ENCODE measurements around the gene PRAMEF7. TPM values are rescaled to one million over a fixed set of nuclear protein-coding genes. Genes with fewer than 3 reads are reported as not detected.
"Not testable (repeated sequence)": the region's sequence is repeated elsewhere in the genome, so short reads cannot be mapped to it uniquely, and the experiment has no call there.

Gene PRAMEF7
- total RNA-seq, result not detected

DNA sequence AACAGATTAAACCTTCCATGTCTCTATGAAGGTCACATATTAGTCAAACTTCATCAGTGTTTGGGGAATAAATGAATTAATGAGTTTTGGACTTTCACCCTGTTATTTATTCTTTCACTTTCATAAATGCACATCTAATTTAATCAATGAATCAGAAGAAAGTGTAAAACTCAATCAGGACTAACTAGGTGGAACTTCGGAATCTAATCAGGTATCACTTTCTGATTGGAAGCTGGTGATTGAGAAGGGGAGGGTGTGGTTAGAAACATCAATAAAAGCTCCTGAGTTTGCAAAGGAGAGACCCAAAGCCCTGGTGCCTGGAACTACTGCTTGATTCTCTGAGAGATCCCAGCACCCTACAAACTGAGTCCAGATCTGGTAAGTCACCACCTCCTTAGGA lies at the start of gene PRAMEF7:
PRAMEF7 (plus strand) TSS at position 301 of the 400 bp plus-strand sequence. CDS start 1,083 bp downstream, outside the sequence.
- no CpG with 5 or more reads among the region's 1 CpG for WGBS, 2 donors
- H3K36me3 ChIP-seq (replicated peaks in 1 of 2; ENCODE audit: insufficient read depth in 1 of 2, low read depth in 2 of 2); DNase-seq; H3K9me3 ChIP-seq; H3K4me3 ChIP-seq; H3K27ac ChIP-seq; H3K27me3 ChIP-seq; ATAC-seq; H3K4me1 ChIP-seq; intact Hi-C loops (cut with DNase I): not testable (repeated sequence)

DNA sequence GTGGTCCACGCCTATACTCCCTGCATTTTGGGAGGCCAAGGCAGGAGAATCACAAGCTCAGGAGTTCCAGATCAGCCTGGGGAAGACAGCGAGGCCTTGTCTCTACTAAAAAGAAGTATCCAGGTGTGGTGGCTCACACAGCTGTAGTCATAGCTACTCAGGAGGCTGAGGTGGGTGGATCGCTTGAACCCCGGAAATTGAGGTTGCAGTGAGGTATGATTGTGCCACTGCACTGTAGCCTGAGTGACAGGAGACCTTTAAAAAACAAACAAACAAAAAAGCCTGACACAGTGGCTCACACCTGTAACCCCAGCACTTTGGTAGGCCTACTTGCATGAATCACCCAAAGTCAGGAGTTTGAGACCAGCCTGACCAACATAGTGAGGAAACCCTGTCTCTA lies 38.0 kb upstream of the PRAMEF7 start:
- ATAC-seq; intact Hi-C loops (cut with DNase I); H3K27me3 ChIP-seq; H3K9me3 ChIP-seq; H3K4me3 ChIP-seq; H3K27ac ChIP-seq; H3K4me1 ChIP-seq; H3K36me3 ChIP-seq (replicated peaks in 1 of 2; ENCODE audit: insufficient read depth in 1 of 2, low read depth in 2 of 2); DNase-seq: not testable (repeated sequence)
- 69% methylated on average over 4 of the region's 4 CpGs; no CpG with 5 or more reads in 1 of the 2 donors for WGBS, 2 donors

DNA sequence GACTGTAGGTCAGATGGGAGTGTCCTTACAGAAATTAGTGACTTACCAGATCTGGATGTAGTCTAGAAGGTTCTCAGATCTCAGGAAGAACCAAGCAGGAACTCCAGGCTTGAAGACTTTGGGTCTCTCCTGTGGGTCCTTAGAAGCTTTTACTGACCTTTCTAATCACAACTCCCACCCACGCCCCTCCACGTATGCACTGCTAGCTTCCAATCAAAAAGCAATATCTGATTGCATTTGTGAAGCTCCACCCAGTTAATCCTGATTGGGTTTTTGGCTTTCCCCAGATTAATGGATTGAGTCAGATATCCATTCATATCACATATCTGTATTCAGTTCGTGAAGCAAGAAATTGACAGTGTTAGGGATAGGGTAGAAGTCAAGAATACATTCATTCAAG lies 30.3 kb upstream of the PRAMEF7 start, which contains the start of gene PRAMEF4:
PRAMEF4 (minus strand) TSS at position 101 of the 400 bp plus-strand sequence. CDS start 2,807 bp downstream, outside the sequence.
- H3K9me3 ChIP-seq; H3K36me3 ChIP-seq (replicated peaks in 1 of 2; ENCODE audit: insufficient read depth in 1 of 2, low read depth in 2 of 2); DNase-seq; H3K4me1 ChIP-seq; ATAC-seq; H3K27me3 ChIP-seq; H3K27ac ChIP-seq; intact Hi-C loops (cut with DNase I); H3K4me3 ChIP-seq: not testable (repeated sequence)
- WGBS, 2 donors, result 47 to 50% methylated on average over 2 to 3 of the region's 3 CpGs

DNA sequence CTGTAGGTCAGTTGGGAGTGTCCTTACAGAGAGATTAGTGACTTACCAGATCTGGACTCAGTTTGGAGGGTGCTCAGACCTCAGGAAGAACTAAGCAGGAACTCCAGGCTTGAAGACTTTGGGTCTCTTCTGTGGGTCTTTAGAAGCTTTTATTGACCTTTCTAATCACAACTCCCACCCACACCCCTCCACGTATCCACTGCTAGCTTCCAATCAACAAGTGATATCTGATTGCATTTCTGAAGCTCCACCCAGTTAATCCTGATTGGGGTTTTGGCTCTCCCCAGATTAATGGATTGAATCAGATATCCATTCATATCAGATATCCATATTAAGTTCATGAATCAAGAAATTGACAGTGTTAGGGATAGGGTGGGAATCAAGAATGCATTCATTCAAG lies 18.2 kb upstream of the PRAMEF7 start, which contains the start of gene PRAMEF10:
PRAMEF10 (minus strand) TSS at position 101 of the 400 bp plus-strand sequence. CDS start 2,423 bp downstream, outside the sequence.
- H3K27ac ChIP-seq; H3K36me3 ChIP-seq (replicated peaks in 1 of 2; ENCODE audit: insufficient read depth in 1 of 2, low read depth in 2 of 2); H3K9me3 ChIP-seq; ATAC-seq; H3K27me3 ChIP-seq; H3K4me1 ChIP-seq; DNase-seq; intact Hi-C loops (cut with DNase I); H3K4me3 ChIP-seq: not testable (repeated sequence)
- WGBS, 2 donors, result 50% methylated on average over 1 of the region's 1 CpG; no CpG with 5 or more reads in 1 of the 2 donors

DNA sequence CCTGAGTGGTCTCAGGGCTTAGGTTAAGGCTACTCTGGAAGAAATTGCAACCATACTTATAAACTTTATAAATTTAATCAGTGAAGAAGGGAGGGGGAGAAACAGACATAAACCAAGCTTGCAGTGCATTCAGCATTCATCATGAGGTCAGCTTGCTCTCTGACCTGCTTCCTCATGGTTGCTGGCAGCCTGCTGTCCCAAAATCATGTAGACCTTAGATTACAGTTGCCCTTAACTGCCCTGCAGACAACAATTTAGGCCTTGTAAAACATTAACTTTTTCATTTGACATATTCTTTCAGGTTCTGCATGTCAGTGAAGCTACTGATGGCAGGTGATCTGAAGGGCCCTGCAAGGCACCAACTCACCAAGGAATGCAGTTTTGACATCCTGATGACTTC lies 17.2 kb upstream of the PRAMEF7 start:
- ATAC-seq; H3K36me3 ChIP-seq (replicated peaks in 1 of 2; ENCODE audit: insufficient read depth in 1 of 2, low read depth in 2 of 2); H3K9me3 ChIP-seq; intact Hi-C loops (cut with DNase I); H3K27ac ChIP-seq; H3K4me3 ChIP-seq; H3K4me1 ChIP-seq; DNase-seq; H3K27me3 ChIP-seq: not testable (repeated sequence)

DNA sequence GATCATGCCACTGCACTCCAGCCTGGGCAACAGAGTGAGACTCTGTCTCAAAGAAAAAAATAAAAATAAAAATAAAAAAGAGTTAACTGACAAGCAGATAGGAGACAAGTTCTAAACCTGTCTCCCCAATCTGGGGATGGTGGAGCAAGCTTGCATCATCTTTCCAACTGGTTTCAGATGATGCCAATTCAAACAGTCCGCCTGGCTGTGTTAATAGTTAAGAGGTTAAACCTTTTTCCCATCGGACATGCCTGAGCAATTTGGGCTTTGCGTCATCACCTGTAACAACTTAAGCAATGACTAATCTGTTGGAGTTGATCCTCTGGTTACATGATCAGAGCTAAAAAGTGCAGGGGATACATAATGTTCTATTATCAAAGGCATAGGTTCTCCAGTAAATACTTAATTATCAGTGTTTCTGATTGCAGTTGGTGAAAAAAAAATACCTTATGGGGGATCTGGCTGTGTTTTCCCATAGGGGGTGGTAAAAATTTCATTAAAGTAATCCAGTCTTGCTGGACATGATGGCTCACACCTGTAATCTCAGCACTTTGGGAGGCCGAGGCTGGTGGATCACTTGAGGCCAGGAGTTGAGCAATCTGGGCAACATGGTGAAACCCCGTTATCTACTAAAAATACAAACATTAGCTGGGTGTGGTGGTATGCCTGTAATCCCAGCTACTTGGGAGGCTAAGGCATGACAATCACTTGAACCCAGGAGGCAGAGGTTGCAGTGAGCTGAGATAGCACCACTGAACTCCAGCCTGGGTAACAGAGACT lies 12.4 kb upstream of the PRAMEF7 start:
- intact Hi-C loops (cut with DNase I); DNase-seq; H3K36me3 ChIP-seq (replicated peaks in 1 of 2; ENCODE audit: insufficient read depth in 1 of 2, low read depth in 2 of 2); H3K9me3 ChIP-seq; H3K4me3 ChIP-seq; H3K27me3 ChIP-seq; H3K4me1 ChIP-seq; H3K27ac ChIP-seq; ATAC-seq: not testable (repeated sequence)
- 80% methylated on average over 1 of the region's 5 CpGs; no CpG with 5 or more reads in 1 of the 2 donors for WGBS, 2 donors

DNA sequence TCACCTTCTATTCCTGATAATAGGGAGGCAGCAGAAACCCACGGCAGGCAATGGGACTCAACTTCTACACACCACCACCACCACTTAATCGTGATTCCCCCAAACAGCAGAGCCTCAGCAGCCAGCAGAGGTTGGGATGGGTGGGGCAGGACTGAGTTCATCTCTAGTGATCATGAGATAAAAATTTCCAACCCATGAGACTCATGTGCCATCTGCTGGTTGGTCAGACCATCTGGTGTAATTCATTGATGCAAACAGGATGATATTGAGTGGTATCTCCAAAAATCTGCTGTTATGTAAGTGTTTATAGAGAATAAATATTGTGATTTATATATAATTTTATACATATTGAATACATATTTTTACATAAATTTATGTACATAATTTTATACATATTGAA lies 5.3 kb downstream of the PRAMEF7 start:
- ATAC-seq; intact Hi-C loops (cut with DNase I); DNase-seq; H3K4me1 ChIP-seq; H3K27ac ChIP-seq; H3K27me3 ChIP-seq; H3K9me3 ChIP-seq; H3K36me3 ChIP-seq (replicated peaks in 1 of 2; ENCODE audit: insufficient read depth in 1 of 2, low read depth in 2 of 2); H3K4me3 ChIP-seq: not testable (repeated sequence)
- 48 to 55% methylated on average over 2 of the region's 2 CpGs for WGBS, 2 donors

DNA sequence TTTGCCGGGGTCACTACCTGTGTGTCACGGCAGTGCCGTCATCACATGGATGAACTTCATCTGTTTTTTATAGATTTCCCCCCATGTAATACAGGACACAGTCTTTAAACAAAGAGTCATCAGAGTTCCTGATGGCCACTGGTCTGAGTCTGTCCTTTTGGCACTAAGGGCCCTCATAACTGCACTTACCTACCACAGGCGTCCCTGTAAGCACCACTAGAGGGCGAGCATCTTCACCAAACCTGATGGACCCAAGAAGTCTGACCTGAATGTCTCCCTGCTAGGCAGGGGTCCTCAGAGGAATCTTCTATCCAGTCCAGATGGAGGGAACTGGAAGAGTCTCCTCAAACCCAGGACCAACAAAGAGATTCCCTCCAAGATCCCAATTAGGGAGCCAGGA lies 8.0 kb downstream of the PRAMEF7 start:
- H3K27ac ChIP-seq; DNase-seq; H3K27me3 ChIP-seq; H3K36me3 ChIP-seq (replicated peaks in 1 of 2; ENCODE audit: insufficient read depth in 1 of 2, low read depth in 2 of 2); H3K9me3 ChIP-seq; H3K4me3 ChIP-seq; H3K4me1 ChIP-seq; ATAC-seq; intact Hi-C loops (cut with DNase I): not testable (repeated sequence)
- 0% methylated on average over 1 of the region's 5 CpGs; no CpG with 5 or more reads in 1 of the 2 donors for WGBS, 2 donors

DNA sequence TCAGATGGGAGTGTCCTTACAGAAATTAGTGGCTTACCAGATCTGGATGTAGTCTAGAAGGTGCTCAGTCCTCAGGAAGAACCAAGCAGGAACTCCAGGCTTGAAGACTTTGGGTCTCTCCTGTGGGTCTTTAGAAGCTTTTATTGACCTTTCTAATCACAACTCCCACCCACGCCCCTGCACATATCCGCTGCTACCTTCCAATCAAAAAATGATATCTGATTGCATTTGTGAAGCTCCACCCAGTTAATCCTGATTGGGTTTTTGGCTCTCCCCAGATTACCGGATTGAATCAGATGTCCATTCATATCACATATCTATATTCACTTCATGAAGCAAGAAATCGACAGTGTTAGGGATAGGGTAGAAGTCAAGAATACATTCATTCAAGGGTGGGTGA lies 31.1 kb downstream of the PRAMEF7 start, which contains the start of gene PRAMEF6:
PRAMEF6 (minus strand) TSS at position 101 of the 400 bp plus-strand sequence. CDS start 5,062 bp downstream, outside the sequence.
- H3K27me3 ChIP-seq; H3K27ac ChIP-seq; H3K36me3 ChIP-seq (replicated peaks in 1 of 2; ENCODE audit: insufficient read depth in 1 of 2, low read depth in 2 of 2); H3K9me3 ChIP-seq; H3K4me1 ChIP-seq; intact Hi-C loops (cut with DNase I); DNase-seq; H3K4me3 ChIP-seq; ATAC-seq: not testable (repeated sequence)
- 80 to 90% methylated on average over 2 of the region's 4 CpGs for WGBS, 2 donors

Small RNA genes within 50 kb of the gene (small RNA-seq; reads per million reads assigned to genes)
- gene RNU6-1072P, result not detected

Other genes starting within 250 kb of the PRAMEF7 start
- gene AADACL3, start 200.5 kb upstream of the PRAMEF7 start, total RNA-seq, result not detected
- gene CFAP107, start 170.4 kb upstream of the PRAMEF7 start, total RNA-seq, result not detected
- gene PRAMEF12, start 142.9 kb upstream of the PRAMEF7 start, total RNA-seq, result not detected
- gene PRAMEF1, start 125.2 kb upstream of the PRAMEF7 start, total RNA-seq, result not detected
- gene PRAMEF11, start 85.2 kb upstream of the PRAMEF7 start, total RNA-seq, result not detected
- gene HNRNPCL1, start 67.9 kb upstream of the PRAMEF7 start, total RNA-seq, result not detected
- gene PRAMEF2, start 59.5 kb upstream of the PRAMEF7 start, total RNA-seq, result not detected
- not detected for gene PRAMEF4, start 30.4 kb upstream of the PRAMEF7 start, total RNA-seq
- not detected for gene PRAMEF10, start 18.3 kb upstream of the PRAMEF7 start, total RNA-seq
- gene PRAMEF6, start 31.0 kb downstream of the PRAMEF7 start, total RNA-seq, result not detected
- gene PRAMEF27, start 140.0 kb downstream of the PRAMEF7 start, total RNA-seq, result not detected
- gene HNRNPCL3, start 144.2 kb downstream of the PRAMEF7 start, total RNA-seq, result not detected
- not detected for gene PRAMEF25, start 154.2 kb downstream of the PRAMEF7 start, total RNA-seq
- gene HNRNPCL2, start 200.2 kb downstream of the PRAMEF7 start, total RNA-seq, result not detected
- not detected for gene PRAMEF26, start 239.4 kb downstream of the PRAMEF7 start, total RNA-seq
- not detected for gene HNRNPCL4, start 249.0 kb downstream of the PRAMEF7 start, total RNA-seq